DMS 273 (cell line): ENCODE data around the gene GSTO1.
"Not testable (repeated sequence)": the region's sequence is repeated elsewhere in the genome, so short reads cannot be mapped to it uniquely, and the experiment has no call there.

Experiments
- DNase-seq: peaks from one replicate; lab custom pipeline; 2025; ENCODE audit not compliant: unreplicated experiment; lab: John Stamatoyannopoulos, UW

Gene GSTO1

GRCh38 chr10:104254493-104255310 is at the start of gene GSTO1:
Gene GSTO1 (plus strand): TSS chr10:104254892. CDS start chr10:104254929, 37 bp downstream.
- DNase-seq = no peak

GRCh38 chr10:104208730-104209129 is 46.0 kb upstream of the GSTO1 start:
- DNase-seq = peak; percentile 1

GRCh38 chr10:104209575-104210198 is 45.0 kb upstream of the GSTO1 start:
- DNase-seq = peak; percentile 70

GRCh38 chr10:104216631-104217030 is 38.1 kb upstream of the GSTO1 start:
- no peak for DNase-seq

GRCh38 chr10:104218751-104219150 is 35.9 kb upstream of the GSTO1 start:
- DNase-seq = no peak

- DNase-seq = no peak
These were observed 34.2 kb upstream of the GSTO1 start for GRCh38 chr10:104220522-104220921.

GRCh38 chr10:104223304-104223703 is 31.4 kb upstream of the GSTO1 start:
- no peak for DNase-seq

GRCh38 chr10:104230490-104230889 is 24.2 kb upstream of the GSTO1 start:
- no peak for DNase-seq

- DNase-seq = peak; percentile 96
These were observed 22.7 kb upstream of the GSTO1 start, which contains the start of gene CFAP43 for GRCh38 chr10:104231784-104232612. Gene CFAP43 (minus strand): TSS chr10:104232364. CDS start chr10:104232246, 118 bp downstream.

GRCh38 chr10:104232613-104233102 is 22.0 kb upstream of the GSTO1 start:
- DNase-seq = no peak

- DNase-seq = no peak
These were observed 20.9 kb upstream of the GSTO1 start for GRCh38 chr10:104233817-104234216.

GRCh38 chr10:104234934-104235333 is 19.8 kb upstream of the GSTO1 start:
- no peak for DNase-seq

GRCh38 chr10:104235801-104236200 is 18.9 kb upstream of the GSTO1 start:
- no peak for DNase-seq

GRCh38 chr10:104240078-104240477 is 14.6 kb upstream of the GSTO1 start:
- DNase-seq = no peak

GRCh38 chr10:104242545-104242944 is 12.1 kb upstream of the GSTO1 start:
- no peak for DNase-seq

GRCh38 chr10:104243009-104243408 is 11.7 kb upstream of the GSTO1 start:
- DNase-seq = not testable (repeated sequence)

- DNase-seq = no peak
These were observed 11.2 kb upstream of the GSTO1 start for GRCh38 chr10:104243512-104243911.

GRCh38 chr10:104245066-104245632 is 9.5 kb upstream of the GSTO1 start:
- DNase-seq = no peak

GRCh38 chr10:104246976-104247375 is 7.7 kb upstream of the GSTO1 start:
- no peak for DNase-seq

GRCh38 chr10:104247513-104248146 is 7.1 kb upstream of the GSTO1 start:
- DNase-seq = no peak
